ENCODE measurements around the gene ARID3C. TPM values are rescaled to one million over a fixed set of nuclear protein-coding genes. Genes with fewer than 3 reads are reported as not detected.

Gene ARID3C
- total and polyA plus RNA-seq, 2 donors (not counting 3 experiments of a cell fraction or from before 2014, with no cell fraction given): not detected

DNA sequence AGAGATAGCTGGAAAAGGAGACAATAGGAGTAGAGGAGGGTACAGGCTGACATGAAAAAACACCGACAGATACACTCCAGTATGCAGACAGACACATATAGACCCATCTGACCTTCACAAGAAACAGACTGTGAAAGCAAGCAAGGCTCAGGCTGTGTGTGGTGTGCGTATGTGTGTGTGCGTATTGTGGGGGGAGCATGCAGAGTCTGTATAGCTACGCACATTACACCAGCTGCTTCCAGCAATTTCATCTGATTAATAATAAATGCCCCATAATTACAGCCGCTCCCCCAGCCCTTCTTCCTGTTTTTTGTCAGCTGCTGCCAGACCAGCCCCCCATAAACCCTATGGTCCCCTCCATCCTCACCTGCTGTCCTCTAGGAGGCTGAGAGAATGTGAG is 46.1 kb downstream of the ARID3C start:
- POLR2A ChIA-PET: interaction anchor here (0.6 kb wide), 1 partner anchor 35 kb away, joined by 8 read pairs; no protein-coding TSS in a partner anchor
- Histone ChIP-seq H3K9me1 (replicated peaks; ENCODE audit: control insufficient read depth, extremely low read depth, insufficient read depth, low read length) (no peaks in the 10 kb centered on the region), H3K79me2 (ENCODE audit: control insufficient read depth, insufficient read depth, low read length) (no peaks in the 10 kb centered on the region), H3K4me1 (ENCODE audit: control insufficient read depth, extremely low read depth, insufficient read depth, low read length) (no peaks in the 10 kb centered on the region), H3K27me3 (ENCODE audit: control insufficient read depth in 2 of 2, insufficient read depth in 2 of 2, low read length in 2 of 2) (peaks cover 75 to 78% of the 10 kb centered on the region in 2 experiments), H3K27ac (ENCODE audit: insufficient read depth, low read depth, low read length) (no peak overlapping the region), H3K36me3 (ENCODE audit: control insufficient read depth in 2 of 2, extremely low read depth in 1 of 2, insufficient read depth in 2 of 2, low read length in 2 of 2) (no peaks in the 10 kb centered on the region), H4K20me1 (replicated peaks; ENCODE audit: control insufficient read depth, extremely low read depth, insufficient read depth, low read length) (no peaks in the 10 kb centered on the region), H3K9me3 (replicated peaks; ENCODE audit: control insufficient read depth, insufficient read depth, low read length) (no peaks in the 10 kb centered on the region), H2AFZ (ENCODE audit: low read depth, low read length) (no peak overlapping the region), H3K9ac (replicated peaks; ENCODE audit: extremely low read depth, insufficient read depth, low read length) (no peak overlapping the region), H3K4me2 (ENCODE audit: insufficient read depth, low read length) (no peak overlapping the region), H3K4me3 (replicated peaks in 1 of 3; ENCODE audit: insufficient read depth in 1 of 3, low read depth in 1 of 3, low read length in 3 of 3) (no peak overlapping the region)
- dilution Hi-C loops (cut with MboI; ENCODE audit: extremely low pct_ligation_motif_present, low sequenced_read_pairs) (no loop called here), intact Hi-C loops (cut with micrococcal nuclease) (no loop called here)
- CTCF ChIA-PET: interaction anchor here (1.5 to 8.5 kb wide), 6 partner anchors 9 to 179 kb away, joined by 7 to 106 read pairs (median 12); no protein-coding TSS in a partner anchor
- BruUV-seq (replicated peaks): no TSS peak
- FAIRE-seq: no peak
- no peak for DNase-seq (ENCODE audit: low read depth, low spot score)
- TF ChIP-seq GATA2 (IDR thresholded peaks at IDR 0.05; ENCODE audit: insufficient read depth, insufficient read length, low read depth, low read length) (no peak), EZH2 (IDR thresholded peaks at IDR 0.05; ENCODE audit: borderline replicate concordance, low read depth, low read length, severe bottlenecking) (no peak), POLR2A (IDR thresholded peaks at IDR 0.05; ENCODE audit: low read depth, low read length) (no peak), MYC (IDR thresholded peaks at IDR 0.05; ENCODE audit: low read depth, low read length) (no peak), FOS (IDR thresholded peaks at IDR 0.05; ENCODE audit: borderline replicate concordance, insufficient read depth, low read length) (no peak), POLR2AphosphoS5 (IDR thresholded peaks at IDR 0.05; ENCODE audit: insufficient read depth, low read depth, low read length) (no peak), JUN (IDR thresholded peaks at IDR 0.05; ENCODE audit: borderline replicate concordance, insufficient read depth, insufficient read length, low read depth) (no peak)
- TF ChIP-seq, protein P1, sequence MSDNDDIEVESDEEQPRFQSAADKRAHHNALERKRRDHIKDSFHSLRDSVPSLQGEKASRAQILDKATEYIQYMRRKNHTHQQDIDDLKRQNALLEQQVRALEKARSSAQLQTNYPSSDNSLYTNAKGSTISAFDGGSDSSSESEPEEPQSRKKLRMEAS (IDR thresholded peaks at IDR 0.05; ENCODE audit: insufficient read depth, insufficient read length): no peak
- TF ChIP-seq, protein P2, sequence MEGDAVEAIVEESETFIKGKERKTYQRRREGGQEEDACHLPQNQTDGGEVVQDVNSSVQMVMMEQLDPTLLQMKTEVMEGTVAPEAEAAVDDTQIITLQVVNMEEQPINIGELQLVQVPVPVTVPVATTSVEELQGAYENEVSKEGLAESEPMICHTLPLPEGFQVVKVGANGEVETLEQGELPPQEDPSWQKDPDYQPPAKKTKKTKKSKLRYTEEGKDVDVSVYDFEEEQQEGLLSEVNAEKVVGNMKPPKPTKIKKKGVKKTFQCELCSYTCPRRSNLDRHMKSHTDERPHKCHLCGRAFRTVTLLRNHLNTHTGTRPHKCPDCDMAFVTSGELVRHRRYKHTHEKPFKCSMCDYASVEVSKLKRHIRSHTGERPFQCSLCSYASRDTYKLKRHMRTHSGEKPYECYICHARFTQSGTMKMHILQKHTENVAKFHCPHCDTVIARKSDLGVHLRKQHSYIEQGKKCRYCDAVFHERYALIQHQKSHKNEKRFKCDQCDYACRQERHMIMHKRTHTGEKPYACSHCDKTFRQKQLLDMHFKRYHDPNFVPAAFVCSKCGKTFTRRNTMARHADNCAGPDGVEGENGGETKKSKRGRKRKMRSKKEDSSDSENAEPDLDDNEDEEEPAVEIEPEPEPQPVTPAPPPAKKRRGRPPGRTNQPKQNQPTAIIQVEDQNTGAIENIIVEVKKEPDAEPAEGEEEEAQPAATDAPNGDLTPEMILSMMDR (IDR thresholded peaks at IDR 0.05; ENCODE audit: extremely low read depth in 1 of 2, insufficient read depth in 1 of 2, low read depth in 1 of 2, low read length in 2 of 2): no peak

All from endothelial cell of umbilical vein (primary cell).